Measurements from ENCODE around the gene PIM3.

PIM3 gene

DNA sequence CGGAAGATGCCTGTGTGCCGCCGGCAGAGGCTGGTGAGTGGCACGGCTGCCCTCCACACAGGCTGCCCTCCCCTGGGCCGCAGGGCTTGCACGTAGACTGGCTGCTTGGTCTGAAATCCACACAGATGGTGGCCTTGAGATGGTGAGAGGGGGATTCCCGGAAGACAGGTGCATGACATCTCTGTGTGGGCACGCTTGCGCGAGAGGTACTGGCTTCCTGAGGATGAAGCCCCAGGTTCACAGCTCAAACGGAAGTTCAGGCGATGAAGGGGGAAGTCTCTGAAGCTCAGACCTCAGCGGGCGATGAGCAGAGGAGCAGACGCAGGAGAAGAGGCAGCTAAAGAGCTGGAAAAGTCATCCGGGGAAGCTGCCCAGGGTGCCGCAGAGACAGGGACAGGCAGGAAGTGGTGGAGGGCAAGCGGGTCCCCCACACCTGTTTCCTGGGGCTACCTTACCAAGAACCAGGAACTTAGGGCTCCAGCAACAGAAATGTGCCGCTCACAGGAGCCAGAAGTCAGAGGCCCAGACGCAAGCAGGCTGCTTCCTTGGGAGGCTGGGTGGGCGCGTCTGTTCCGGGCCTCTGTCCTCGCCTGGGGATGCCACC, 34.9 kb upstream of the PIM3 start:
- ChIA-PET POLR2A (no interaction called here), CTCF (interaction anchor here (1.1 kb wide), 1 partner anchor 105 kb away, joined by 3 read pairs; no protein-coding TSS in a partner anchor)
- TF ChIP-seq ELF4 (IDR thresholded peaks at IDR 0.05) (no peak), CTBP1 (IDR thresholded peaks at IDR 0.05; ENCODE audit: borderline replicate concordance) (no peak), FOXM1 (IDR thresholded peaks at IDR 0.05; ENCODE audit: borderline replicate concordance) (no peak), FOXA1 (IDR thresholded peaks at IDR 0.05) (no peak), TARDBP (IDR thresholded peaks at IDR 0.05) (no peak), SUZ12 (IDR thresholded peaks at IDR 0.05) (no peak), BHLHE40 (IDR thresholded peaks at IDR 0.05; ENCODE audit: borderline replicate concordance) (no peak), SP1 (IDR thresholded peaks at IDR 0.05) (no peak)
- TF ChIP-seq, protein P1, sequence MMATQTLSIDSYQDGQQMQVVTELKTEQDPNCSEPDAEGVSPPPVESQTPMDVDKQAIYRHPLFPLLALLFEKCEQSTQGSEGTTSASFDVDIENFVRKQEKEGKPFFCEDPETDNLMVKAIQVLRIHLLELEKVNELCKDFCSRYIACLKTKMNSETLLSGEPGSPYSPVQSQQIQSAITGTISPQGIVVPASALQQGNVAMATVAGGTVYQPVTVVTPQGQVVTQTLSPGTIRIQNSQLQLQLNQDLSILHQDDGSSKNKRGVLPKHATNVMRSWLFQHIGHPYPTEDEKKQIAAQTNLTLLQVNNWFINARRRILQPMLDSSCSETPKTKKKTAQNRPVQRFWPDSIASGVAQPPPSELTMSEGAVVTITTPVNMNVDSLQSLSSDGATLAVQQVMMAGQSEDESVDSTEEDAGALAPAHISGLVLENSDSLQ (IDR thresholded peaks at IDR 0.05): no peak
- no peak for DNase-seq (ENCODE audit: extremely low spot score)

DNA sequence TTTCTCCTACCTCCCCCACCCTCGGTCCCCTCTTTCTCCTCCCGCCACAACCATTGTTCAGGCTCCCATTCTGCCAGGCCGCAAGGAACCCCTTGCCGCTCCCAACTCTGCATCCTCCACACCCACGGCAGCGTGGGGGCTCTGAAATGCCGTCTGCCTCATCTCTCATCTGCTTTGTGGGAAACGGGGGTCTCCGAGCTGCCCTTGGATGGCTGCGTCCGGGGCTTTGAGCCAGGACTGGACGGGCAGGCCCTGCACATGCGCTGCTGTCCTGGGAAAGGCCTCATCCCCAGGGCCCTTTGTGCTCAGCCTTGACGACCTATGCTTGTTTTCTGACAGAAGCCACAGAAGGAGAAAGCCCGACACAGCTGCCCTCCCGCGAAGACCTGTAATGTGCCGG, 33.7 kb upstream of the PIM3 start:
- DNase-seq (ENCODE audit: extremely low spot score): no peak
- POLR2A ChIA-PET: no interaction called here
- CTCF ChIA-PET: no interaction called here
- TF ChIP-seq ARNT (IDR thresholded peaks at IDR 0.05) (no peak), TARDBP (IDR thresholded peaks at IDR 0.05) (no peak), NFRKB (IDR thresholded peaks at IDR 0.05) (no peak), FOXK2 (IDR thresholded peaks at IDR 0.05) (no peak), ZNF384 (IDR thresholded peaks at IDR 0.05) (no peak), SP1 (IDR thresholded peaks at IDR 0.05) (no peak), BHLHE40 (IDR thresholded peaks at IDR 0.05; ENCODE audit: borderline replicate concordance) (no peak), SUZ12 (IDR thresholded peaks at IDR 0.05) (no peak), LEF1 (IDR thresholded peaks at IDR 0.05; ENCODE audit: borderline replicate concordance) (no peak), L3MBTL2 (conservative IDR thresholded peaks at IDR 0.05) (no peak), FOXM1 (IDR thresholded peaks at IDR 0.05; ENCODE audit: borderline replicate concordance) (no peak), CTBP1 (IDR thresholded peaks at IDR 0.05; ENCODE audit: borderline replicate concordance) (no peak), ELF4 (IDR thresholded peaks at IDR 0.05) (no peak), FOXA1 (IDR thresholded peaks at IDR 0.05) (no peak), HDGF (IDR thresholded peaks at IDR 0.05; ENCODE audit: borderline replicate concordance) (no peak)
- TF ChIP-seq, protein P1 (IDR thresholded peaks at IDR 0.05): no peak

DNA sequence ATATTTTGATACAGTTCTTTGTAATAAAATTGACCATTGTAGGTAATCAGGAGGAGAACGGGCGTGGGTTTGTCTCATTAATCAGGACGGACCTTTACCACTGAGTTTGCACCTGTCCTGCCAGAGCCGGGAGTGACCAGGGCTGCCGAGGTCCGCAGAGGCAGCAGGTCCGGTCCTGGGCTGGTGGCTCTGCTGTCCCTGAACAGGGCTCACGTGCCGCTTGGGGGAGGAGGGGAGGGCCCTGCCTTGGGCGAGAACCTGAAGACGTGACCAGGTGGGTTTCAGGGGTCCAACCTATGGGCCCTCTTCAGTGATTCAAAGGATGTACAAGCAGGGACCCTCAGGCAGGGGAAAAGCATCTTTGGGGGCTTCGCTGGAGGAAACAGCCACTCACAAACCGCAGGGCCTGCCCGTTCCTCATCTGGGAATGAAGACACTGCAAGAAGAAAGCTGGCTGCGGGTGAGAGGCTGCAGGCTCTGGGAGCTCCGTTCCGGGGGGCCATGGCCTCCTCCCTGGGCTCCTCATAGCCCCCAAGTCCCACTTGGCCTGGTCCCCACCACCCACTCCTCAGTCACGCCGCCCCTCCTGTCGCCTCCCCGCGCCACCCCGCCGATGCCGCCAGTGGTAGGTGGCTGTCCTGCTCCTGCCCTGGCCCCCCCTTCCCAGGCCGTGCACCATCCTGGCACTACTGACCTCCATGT, 32.9 kb upstream of the PIM3 start:
- no peak for DNase-seq (ENCODE audit: extremely low spot score)
- TF ChIP-seq SP1 (IDR thresholded peaks at IDR 0.05): no peak
- TF ChIP-seq NFRKB (IDR thresholded peaks at IDR 0.05): no peak
- TF ChIP-seq ZNF384 (IDR thresholded peaks at IDR 0.05): no peak
- no peak for TF ChIP-seq FOXM1 (IDR thresholded peaks at IDR 0.05; ENCODE audit: borderline replicate concordance)
- no peak for TF ChIP-seq TARDBP (IDR thresholded peaks at IDR 0.05)
- TF ChIP-seq, protein P1 (IDR thresholded peaks at IDR 0.05): no peak
- TF ChIP-seq FOXA1 (IDR thresholded peaks at IDR 0.05): no peak
- no peak for TF ChIP-seq LEF1 (IDR thresholded peaks at IDR 0.05; ENCODE audit: borderline replicate concordance)
- no peak for TF ChIP-seq SUZ12 (IDR thresholded peaks at IDR 0.05)
- TF ChIP-seq CTBP1 (IDR thresholded peaks at IDR 0.05; ENCODE audit: borderline replicate concordance): no peak
- CTCF ChIA-PET: no interaction called here
- POLR2A ChIA-PET: no interaction called here

DNA sequence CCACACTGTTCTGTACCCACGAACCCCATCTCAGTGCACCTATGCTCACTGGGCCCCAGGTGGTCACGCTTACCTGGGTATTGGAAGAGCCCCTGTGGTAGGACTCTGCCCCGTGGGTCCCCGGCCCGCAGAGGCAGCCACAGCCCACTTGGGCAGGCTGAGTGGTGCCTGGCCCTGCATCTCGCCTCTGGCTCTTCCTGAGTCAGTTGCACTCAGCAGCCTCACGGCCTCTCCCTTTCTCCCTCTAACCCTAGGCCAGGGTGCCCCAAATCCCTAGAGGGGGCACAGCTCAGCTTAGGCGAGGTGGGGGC, 32.4 kb upstream of the PIM3 start:
- no peak for DNase-seq (ENCODE audit: extremely low spot score)
- CTCF ChIA-PET: no interaction called here
- TF ChIP-seq LEF1 (IDR thresholded peaks at IDR 0.05; ENCODE audit: borderline replicate concordance) (no peak), TARDBP (IDR thresholded peaks at IDR 0.05) (no peak), BHLHE40 (IDR thresholded peaks at IDR 0.05; ENCODE audit: borderline replicate concordance) (no peak), CTBP1 (IDR thresholded peaks at IDR 0.05; ENCODE audit: borderline replicate concordance) (no peak), ARNT (IDR thresholded peaks at IDR 0.05) (no peak), HDGF (IDR thresholded peaks at IDR 0.05; ENCODE audit: borderline replicate concordance) (no peak), FOXA1 (IDR thresholded peaks at IDR 0.05) (no peak), L3MBTL2 (conservative IDR thresholded peaks at IDR 0.05) (no peak), SUZ12 (IDR thresholded peaks at IDR 0.05) (no peak), FOXK2 (IDR thresholded peaks at IDR 0.05) (no peak), FOXM1 (IDR thresholded peaks at IDR 0.05; ENCODE audit: borderline replicate concordance) (no peak)
- TF ChIP-seq, protein P1 (IDR thresholded peaks at IDR 0.05): no peak
- POLR2A ChIA-PET: no interaction called here

DNA sequence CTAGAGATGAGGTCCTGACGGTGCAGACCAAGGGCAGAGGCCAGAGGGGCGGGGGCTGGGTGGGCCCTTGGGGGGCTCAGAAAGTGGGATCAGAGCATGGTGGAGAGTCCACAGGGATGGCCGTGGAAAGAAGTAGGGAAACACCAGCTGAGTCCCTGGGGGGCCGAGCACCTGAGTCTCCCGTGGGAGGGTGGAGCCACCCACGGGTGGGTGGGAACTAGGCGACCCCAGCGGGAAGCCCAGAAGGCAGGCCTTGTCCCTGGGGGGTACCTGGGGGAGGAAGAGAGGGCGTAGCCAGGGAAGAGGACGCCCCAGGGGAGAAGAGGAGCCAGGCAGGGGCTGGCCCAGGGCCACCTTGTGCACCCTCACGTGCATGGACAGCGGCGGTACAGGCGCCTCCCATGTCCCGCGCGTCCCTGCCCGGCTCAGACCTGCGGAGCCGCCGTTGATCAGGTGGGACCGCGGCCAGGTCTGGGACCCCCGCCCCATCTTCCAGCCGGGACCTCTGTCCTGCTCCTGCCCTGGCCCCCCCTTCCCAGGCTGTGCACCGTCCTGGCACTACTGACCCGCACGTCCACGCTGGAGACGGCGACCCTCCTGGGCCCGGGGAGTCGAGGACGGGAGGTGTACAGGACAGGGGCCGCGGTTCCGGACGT, 31.9 kb upstream of the PIM3 start:
- no peak for DNase-seq (ENCODE audit: extremely low spot score)
- ChIA-PET POLR2A (no interaction called here), CTCF (no interaction called here)
- TF ChIP-seq SUZ12 (IDR thresholded peaks at IDR 0.05): no peak
- no peak for TF ChIP-seq HDGF (IDR thresholded peaks at IDR 0.05; ENCODE audit: borderline replicate concordance)
- no peak for TF ChIP-seq FOXK2 (IDR thresholded peaks at IDR 0.05)
- no peak for TF ChIP-seq LEF1 (IDR thresholded peaks at IDR 0.05; ENCODE audit: borderline replicate concordance)
- no peak for TF ChIP-seq ARNT (IDR thresholded peaks at IDR 0.05)
- no peak for TF ChIP-seq CTBP1 (IDR thresholded peaks at IDR 0.05; ENCODE audit: borderline replicate concordance)
- no peak for TF ChIP-seq NFRKB (IDR thresholded peaks at IDR 0.05)

Data from HEK293T (cell line).